ENCODE measurements around the gene NOS1. TPM values are rescaled to one million over a fixed set of nuclear protein-coding genes. Genes with fewer than 3 reads are reported as not detected.

NOS1 gene
- total RNA-seq, 1 experiment from 2014 or later = 2.3 TPM

- H3K23ac ChIP-seq (ENCODE audit: insufficient read length, low read depth, low read length) = no peak overlapping the region
- H2AFZ ChIP-seq (ENCODE audit: low read length) = no peak overlapping the region
- no peak overlapping the region for H3K14ac ChIP-seq (ENCODE audit: insufficient read depth, low read length)
- H4K20me1 ChIP-seq (ENCODE audit: control insufficient read depth, insufficient read depth, insufficient read length) = no peaks in the 10 kb centered on the region
- H2BK20ac ChIP-seq (ENCODE audit: low read depth, low read length, poor library complexity, severe bottlenecking) = no peak overlapping the region
- no peak overlapping the region for H3K9ac ChIP-seq (ENCODE audit: extremely low read depth, insufficient read length, low read length)
- no peak overlapping the region for H4K8ac ChIP-seq (replicated peaks; ENCODE audit: insufficient read length, low read depth, low read length)
- H2AK5ac ChIP-seq (ENCODE audit: insufficient read length, low read length) = no peak overlapping the region
- Mint-ChIP-seq H3K9me3 (no peaks in the 10 kb centered on the region), H3K36me3 (ENCODE audit: insufficient read depth in 1 of 3, low read depth in 3 of 3) (no peaks in the 10 kb centered on the region), H3K4me3 (no peak overlapping the region), H3K27me3 (ENCODE audit: low read depth) (peaks cover 42% of the 10 kb centered on the region), H3K4me1 (no peaks in the 10 kb centered on the region), H3K27ac (no peak overlapping the region)
- no peak overlapping the region for H4K91ac ChIP-seq (ENCODE audit: insufficient read length, low read depth, low read length)
- H3K79me1 ChIP-seq (ENCODE audit: insufficient read depth, low read depth, low read length, poor library complexity, severe bottlenecking) = no peaks in the 10 kb centered on the region
- H3K56ac ChIP-seq (ENCODE audit: insufficient read length, low read depth, low read length) = no peak overlapping the region
- no peak overlapping the region for H3K27ac ChIP-seq (ENCODE audit: insufficient read length, low read depth, low read length)
- H3K9me3 ChIP-seq (ENCODE audit: control insufficient read depth, low read depth, low read length) = no peaks in the 10 kb centered on the region
- no peak overlapping the region for H2BK120ac ChIP-seq (ENCODE audit: low read depth, low read length, poor library complexity, severe bottlenecking)
- H3K4me1 ChIP-seq (ENCODE audit: insufficient read depth, low read length) = no peaks in the 10 kb centered on the region
- H3K4me2 ChIP-seq (ENCODE audit: insufficient read depth, insufficient read length, low read length) = no peak overlapping the region
- H4K5ac ChIP-seq (ENCODE audit: insufficient read length, low read depth, low read length) = no peak overlapping the region
- no peak for DNase-seq
- no peaks in the 10 kb centered on the region for H3K79me2 ChIP-seq (ENCODE audit: insufficient read depth, low read length)
- no peak overlapping the region for H2BK12ac ChIP-seq (ENCODE audit: insufficient read length, low read depth, low read length)
- no peaks in the 10 kb centered on the region for H3K23me2 ChIP-seq (ENCODE audit: insufficient read length, low read depth, low read length, poor library complexity, severe bottlenecking)
- no peak overlapping the region for H3T11ph ChIP-seq (ENCODE audit: low read length)
- TF ChIP-seq CTCF (conservative IDR thresholded peaks at IDR 0.05) = no peak
- H3K4ac ChIP-seq (ENCODE audit: low read depth, low read length) = no peak overlapping the region
- H3K27me3 ChIP-seq (ENCODE audit: insufficient read depth, low read length) = no peaks in the 10 kb centered on the region; the same call in 1 of the 2 replicates
- no peak overlapping the region for H2BK15ac ChIP-seq (ENCODE audit: low read depth, low read length)
- no peak overlapping the region for H2BK5ac ChIP-seq (ENCODE audit: insufficient read length, low read length)
- H3K18ac ChIP-seq (ENCODE audit: insufficient read length, low read depth, low read length) = no peak overlapping the region
These were observed 8.5 kb downstream of the NOS1 start for GRCh38 chr12:117352883-117353282.
